ENCODE data around the gene MNT.

MNT gene

DNA sequence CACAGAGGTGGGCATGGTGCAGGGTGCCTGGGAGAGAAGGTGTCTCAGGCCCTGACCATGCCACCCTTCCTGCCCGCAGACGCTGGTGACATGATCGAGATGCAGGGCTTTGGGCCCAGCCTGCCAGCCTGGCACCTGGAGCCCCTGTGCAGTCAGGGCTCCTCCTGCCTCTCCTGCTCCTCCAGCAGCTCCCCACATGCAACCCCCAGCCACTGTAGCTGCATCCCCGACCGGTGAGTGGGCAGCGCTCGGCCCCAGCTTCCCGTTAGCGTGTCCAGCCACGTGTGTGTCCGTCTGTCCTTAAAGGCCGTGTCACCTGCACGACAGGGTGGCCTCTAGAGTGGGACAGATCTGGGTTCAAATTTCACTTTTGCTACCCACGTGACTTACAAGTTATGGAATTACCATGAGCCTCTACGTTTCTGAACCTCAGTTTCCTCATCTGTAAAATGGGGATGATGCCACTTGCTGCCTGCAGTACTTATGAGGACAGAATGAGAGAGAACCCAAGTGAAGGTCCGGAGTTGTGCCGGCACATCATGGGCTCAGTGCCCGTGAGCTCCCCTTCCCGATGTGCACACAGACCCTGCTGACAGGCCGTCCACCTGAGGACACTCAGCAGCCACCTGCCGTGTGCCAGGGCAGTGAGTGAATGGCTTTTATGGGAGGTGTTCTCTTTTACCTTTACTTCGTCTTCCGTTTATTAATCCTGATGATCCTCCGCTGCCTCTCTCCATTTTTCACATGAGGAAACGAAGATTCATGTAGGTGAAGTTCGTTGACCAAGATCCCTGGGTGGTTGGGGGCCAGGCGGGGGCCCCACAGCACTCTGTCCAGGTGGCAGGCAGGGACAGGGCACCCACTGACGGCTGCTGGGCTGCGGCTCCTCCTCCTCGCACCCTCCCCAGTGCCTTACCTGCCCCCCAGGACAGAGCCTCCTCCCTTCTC is 29.4 kb downstream of the MNT start:
- no peak for DNase-seq (ENCODE audit: low read depth, low spot score)
- H3K4me3 ChIP-seq (ENCODE audit: insufficient read length, low read depth), result no peak overlapping the region
- H3K9me3 ChIP-seq (ENCODE audit: insufficient read depth, low read length), result no peaks in the 10 kb centered on the region
- no peak overlapping the region for H3K9ac ChIP-seq (ENCODE audit: insufficient read length, low read depth)
- H3K4me1 ChIP-seq (ENCODE audit: insufficient read depth, insufficient read length), result peaks cover 11% of the 10 kb centered on the region
- H3K36me3 ChIP-seq (ENCODE audit: insufficient read depth, insufficient read length, low read length), result peaks cover 39% of the 10 kb centered on the region
- no peaks in the 10 kb centered on the region for H3K27me3 ChIP-seq (ENCODE audit: insufficient read depth, insufficient read length)
- no peak for TF ChIP-seq ZNF274 (IDR thresholded peaks at IDR 0.05; ENCODE audit: low read depth, low read length)
- TF ChIP-seq YY1 (IDR thresholded peaks at IDR 0.05; ENCODE audit: insufficient read depth, insufficient read length), result no peak
- no peak for TF ChIP-seq SUZ12 (IDR thresholded peaks at IDR 0.05; ENCODE audit: extremely low read depth, insufficient read depth, insufficient read length)

DNA sequence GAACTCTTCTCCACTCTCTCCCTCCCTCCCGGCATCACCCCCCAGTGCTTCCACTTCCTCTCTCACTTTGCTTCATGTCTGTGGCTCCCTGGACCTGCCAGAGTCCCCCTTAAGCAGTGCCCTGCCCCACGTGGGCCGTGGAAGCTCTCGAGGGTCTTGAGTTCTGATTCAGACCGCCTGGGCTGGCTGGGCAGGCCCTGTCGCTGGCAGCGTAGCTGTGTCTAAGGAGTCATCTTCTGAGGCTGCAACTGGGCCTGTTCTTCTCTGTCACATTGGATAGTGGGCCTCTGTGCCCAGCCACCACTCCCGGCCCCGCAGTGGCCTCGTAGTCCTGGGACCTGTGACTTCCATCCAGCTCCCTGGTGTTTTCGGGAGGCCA is 30.7 kb downstream of the MNT start:
- H3K36me3 ChIP-seq (ENCODE audit: insufficient read depth, insufficient read length, low read length), result peaks cover 41% of the 10 kb centered on the region
- no peak for DNase-seq (ENCODE audit: low read depth, low spot score)
- no peak overlapping the region for H3K9ac ChIP-seq (ENCODE audit: insufficient read length, low read depth)
- no peaks in the 10 kb centered on the region for H3K9me3 ChIP-seq (ENCODE audit: insufficient read depth, low read length)
- no peak overlapping the region for H3K4me3 ChIP-seq (ENCODE audit: insufficient read length, low read depth)
- H3K27me3 ChIP-seq (ENCODE audit: insufficient read depth, insufficient read length), result no peaks in the 10 kb centered on the region
- TF ChIP-seq ZNF274 (IDR thresholded peaks at IDR 0.05; ENCODE audit: low read depth, low read length), result no peak
- TF ChIP-seq YY1 (IDR thresholded peaks at IDR 0.05; ENCODE audit: insufficient read depth, insufficient read length), result no peak
- H3K4me1 ChIP-seq (ENCODE audit: insufficient read depth, insufficient read length), result peaks cover 9% of the 10 kb centered on the region

- Histone ChIP-seq H3K4me1 (ENCODE audit: insufficient read depth, insufficient read length) (peaks cover 9% of the 10 kb centered on the region), H3K9ac (ENCODE audit: insufficient read length, low read depth) (no peak overlapping the region), H3K4me3 (ENCODE audit: insufficient read length, low read depth) (no peak overlapping the region), H3K36me3 (ENCODE audit: insufficient read depth, insufficient read length, low read length) (peaks cover 46% of the 10 kb centered on the region), H3K9me3 (ENCODE audit: insufficient read depth, low read length) (no peaks in the 10 kb centered on the region), H3K27me3 (ENCODE audit: insufficient read depth, insufficient read length) (no peaks in the 10 kb centered on the region)
- TF ChIP-seq YY1 (IDR thresholded peaks at IDR 0.05; ENCODE audit: insufficient read depth, insufficient read length) (no peak), ZNF274 (IDR thresholded peaks at IDR 0.05; ENCODE audit: low read depth, low read length) (no peak), SUZ12 (IDR thresholded peaks at IDR 0.05; ENCODE audit: extremely low read depth, insufficient read depth, insufficient read length) (no peak)
- DNase-seq (ENCODE audit: low read depth, low spot score), result no peak
Measured at GRCh38 chr17:2369551-2370210, 31.2 kb downstream of the MNT start.

GRCh38 chr17:2369039-2369438 is 31.8 kb downstream of the MNT start:
- no peak for TF ChIP-seq YY1 (IDR thresholded peaks at IDR 0.05; ENCODE audit: insufficient read depth, insufficient read length)
- H3K9me3 ChIP-seq (ENCODE audit: insufficient read depth, low read length), result no peaks in the 10 kb centered on the region
- no peak overlapping the region for H3K4me3 ChIP-seq (ENCODE audit: insufficient read length, low read depth)
- H3K9ac ChIP-seq (ENCODE audit: insufficient read length, low read depth), result no peak overlapping the region
- H3K36me3 ChIP-seq (ENCODE audit: insufficient read depth, insufficient read length, low read length), result peaks cover 51% of the 10 kb centered on the region
- H3K4me1 ChIP-seq (ENCODE audit: insufficient read depth, insufficient read length), result peaks cover 9% of the 10 kb centered on the region
- no peaks in the 10 kb centered on the region for H3K27me3 ChIP-seq (ENCODE audit: insufficient read depth, insufficient read length)
- no peak for DNase-seq (ENCODE audit: low read depth, low spot score)

DNA sequence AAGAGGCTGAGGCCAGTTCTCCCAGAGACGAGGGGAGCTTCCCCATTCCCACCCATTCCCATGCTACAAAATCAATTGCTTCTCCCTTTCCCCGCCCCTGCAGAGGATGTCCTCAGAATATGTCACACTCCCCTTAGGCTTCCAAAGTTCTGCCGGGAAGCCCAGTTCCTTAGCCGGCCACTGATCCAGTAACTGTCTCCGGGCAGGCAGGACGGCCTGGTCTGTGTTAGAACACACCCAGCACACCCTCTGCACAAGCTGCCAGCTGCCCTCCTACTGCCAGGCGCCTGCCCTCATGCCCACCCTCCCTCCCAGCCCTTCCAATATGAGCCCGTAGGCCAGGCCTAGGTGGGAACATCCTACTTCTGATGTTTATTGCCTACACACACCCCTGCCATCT is 32.5 kb downstream of the MNT start:
- Histone ChIP-seq H3K36me3 (ENCODE audit: insufficient read depth, insufficient read length, low read length) (peaks cover 52% of the 10 kb centered on the region), H3K9me3 (ENCODE audit: insufficient read depth, low read length) (no peaks in the 10 kb centered on the region), H3K4me3 (ENCODE audit: insufficient read length, low read depth) (no peak overlapping the region), H3K27me3 (ENCODE audit: insufficient read depth, insufficient read length) (no peaks in the 10 kb centered on the region), H3K9ac (ENCODE audit: insufficient read length, low read depth) (no peak overlapping the region), H3K4me1 (ENCODE audit: insufficient read depth, insufficient read length) (peaks cover 9% of the 10 kb centered on the region)
- no peak for TF ChIP-seq SUZ12 (IDR thresholded peaks at IDR 0.05; ENCODE audit: extremely low read depth, insufficient read depth, insufficient read length)
- no peak for DNase-seq (ENCODE audit: low read depth, low spot score)

GRCh38 chr17:2366747-2367494 is 33.9 kb downstream of the MNT start:
- Histone ChIP-seq H3K4me3 (ENCODE audit: insufficient read length, low read depth) (no peak overlapping the region), H3K27me3 (ENCODE audit: insufficient read depth, insufficient read length) (no peaks in the 10 kb centered on the region), H3K36me3 (ENCODE audit: insufficient read depth, insufficient read length, low read length) (peaks cover 50% of the 10 kb centered on the region), H3K9me3 (ENCODE audit: insufficient read depth, low read length) (no peaks in the 10 kb centered on the region), H3K4me1 (ENCODE audit: insufficient read depth, insufficient read length) (peaks cover 9% of the 10 kb centered on the region), H3K9ac (ENCODE audit: insufficient read length, low read depth) (peak overlapping the region; percentile 32)
- TF ChIP-seq SUZ12 (IDR thresholded peaks at IDR 0.05; ENCODE audit: extremely low read depth, insufficient read depth, insufficient read length) (no peak), ZNF274 (IDR thresholded peaks at IDR 0.05; ENCODE audit: low read depth, low read length) (no peak), YY1 (IDR thresholded peaks at IDR 0.05; ENCODE audit: insufficient read depth, insufficient read length) (no peak)
- no peak for DNase-seq (ENCODE audit: low read depth, low spot score)

DNA sequence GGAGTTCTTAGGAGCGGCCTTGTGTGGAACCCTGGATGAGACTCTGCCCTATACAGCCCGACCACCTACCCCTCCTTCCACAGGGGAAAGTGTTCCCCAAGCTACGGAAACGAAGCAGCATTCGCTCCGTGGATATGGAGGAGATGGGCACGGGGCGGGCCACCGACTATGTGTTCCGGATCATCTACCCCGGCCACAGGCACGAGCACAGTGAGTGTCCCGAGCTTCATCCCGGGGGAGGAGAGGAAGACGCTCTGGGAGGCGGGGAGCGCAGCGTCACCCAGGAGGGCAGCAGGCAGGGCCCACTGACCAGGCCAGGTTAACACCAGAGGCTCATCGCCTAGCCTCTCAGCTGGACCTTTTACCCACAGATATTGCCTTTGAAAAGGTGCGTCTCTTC is 35.7 kb downstream of the MNT start:
- Histone ChIP-seq H3K4me1 (ENCODE audit: insufficient read depth, insufficient read length) (peaks cover 9% of the 10 kb centered on the region), H3K9me3 (ENCODE audit: insufficient read depth, low read length) (no peaks in the 10 kb centered on the region), H3K36me3 (ENCODE audit: insufficient read depth, insufficient read length, low read length) (peaks cover 53% of the 10 kb centered on the region), H3K27me3 (ENCODE audit: insufficient read depth, insufficient read length) (no peaks in the 10 kb centered on the region), H3K4me3 (ENCODE audit: insufficient read length, low read depth) (no peak overlapping the region), H3K9ac (ENCODE audit: insufficient read length, low read depth) (no peak overlapping the region)
- no peak for TF ChIP-seq ZNF274 (IDR thresholded peaks at IDR 0.05; ENCODE audit: low read depth, low read length)
- TF ChIP-seq SUZ12 (IDR thresholded peaks at IDR 0.05; ENCODE audit: extremely low read depth, insufficient read depth, insufficient read length), result no peak
- no peak for TF ChIP-seq YY1 (IDR thresholded peaks at IDR 0.05; ENCODE audit: insufficient read depth, insufficient read length)
- DNase-seq (ENCODE audit: low read depth, low spot score), result no peak

Measured in NT2/D1 (cell line).